ENCODE data around the gene EED.

DNA sequence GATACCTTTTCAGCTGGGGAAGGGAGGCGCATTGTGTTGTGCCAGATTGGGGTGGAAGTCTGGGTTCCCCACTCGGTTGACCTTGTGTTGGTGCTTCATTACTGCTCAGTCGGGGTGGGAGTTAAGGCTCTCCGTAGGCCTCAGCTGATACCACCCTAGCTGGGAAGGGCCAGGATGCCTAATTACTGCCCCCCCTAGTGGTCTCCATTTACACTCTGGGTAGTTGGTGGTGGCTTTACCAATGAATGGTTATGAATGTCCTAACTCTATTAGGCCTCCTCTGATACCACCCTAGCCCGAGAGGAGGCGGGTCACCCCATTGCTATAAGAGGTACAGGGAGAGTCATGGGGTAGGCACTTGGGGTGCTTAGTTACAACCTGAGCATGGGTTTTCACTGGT lies 29.9 kb downstream of the EED start:
- TF ChIP-seq, protein P1, sequence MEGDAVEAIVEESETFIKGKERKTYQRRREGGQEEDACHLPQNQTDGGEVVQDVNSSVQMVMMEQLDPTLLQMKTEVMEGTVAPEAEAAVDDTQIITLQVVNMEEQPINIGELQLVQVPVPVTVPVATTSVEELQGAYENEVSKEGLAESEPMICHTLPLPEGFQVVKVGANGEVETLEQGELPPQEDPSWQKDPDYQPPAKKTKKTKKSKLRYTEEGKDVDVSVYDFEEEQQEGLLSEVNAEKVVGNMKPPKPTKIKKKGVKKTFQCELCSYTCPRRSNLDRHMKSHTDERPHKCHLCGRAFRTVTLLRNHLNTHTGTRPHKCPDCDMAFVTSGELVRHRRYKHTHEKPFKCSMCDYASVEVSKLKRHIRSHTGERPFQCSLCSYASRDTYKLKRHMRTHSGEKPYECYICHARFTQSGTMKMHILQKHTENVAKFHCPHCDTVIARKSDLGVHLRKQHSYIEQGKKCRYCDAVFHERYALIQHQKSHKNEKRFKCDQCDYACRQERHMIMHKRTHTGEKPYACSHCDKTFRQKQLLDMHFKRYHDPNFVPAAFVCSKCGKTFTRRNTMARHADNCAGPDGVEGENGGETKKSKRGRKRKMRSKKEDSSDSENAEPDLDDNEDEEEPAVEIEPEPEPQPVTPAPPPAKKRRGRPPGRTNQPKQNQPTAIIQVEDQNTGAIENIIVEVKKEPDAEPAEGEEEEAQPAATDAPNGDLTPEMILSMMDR (IDR thresholded peaks at IDR 0.05; ENCODE audit: poor library complexity, severe bottlenecking), result no peak
- TF ChIP-seq EP300 (conservative IDR thresholded peaks at IDR 0.05; ENCODE audit: poor library complexity, severe bottlenecking), result no peak
- no peak for TF ChIP-seq MXI1 (conservative IDR thresholded peaks at IDR 0.05; ENCODE audit: poor library complexity, severe bottlenecking)
- TF ChIP-seq POLR2AphosphoS5 (IDR thresholded peaks at IDR 0.05), result no peak
- no peak for TF ChIP-seq EZH2 (IDR thresholded peaks at IDR 0.05; ENCODE audit: borderline replicate concordance, insufficient read depth, low read length, poor library complexity, severe bottlenecking)
